Thyroid gland (tissue), 4 donors: ENCODE data around the gene ETV6. TPM values are rescaled to one million over a fixed set of nuclear protein-coding genes. Genes with fewer than 3 reads are reported as not detected.

ENCODE experiments used
- DNase-seq, 2 donors: peaks; one replicate each; pipeline ENCODE4 v3.0.0-alpha.2; 2019
- H3K27ac ChIP-seq, 3 donors: fragments of 200-600 bp; sonication (generic); 1 replicate in 2 of 3; 2 replicates in 1 of 3; pipeline ENCODE4 v1.5.1; 2016 to 2019; ENCODE audit warnings: mild to moderate bottlenecking in 1 of 3, moderate library complexity in 1 of 3
- H3K27me3 ChIP-seq: fragments of 200-600 bp; sonication (generic); one replicate; pipeline ENCODE4 v1.5.1; 2019
- H3K36me3 ChIP-seq, 2 donors: fragments of 200-600 bp; sonication (generic); one replicate each; pipeline ENCODE4 v1.5.1; 2016 to 2019
- H3K4me1 ChIP-seq, 2 donors: fragments of 200-600 bp; sonication (generic); one replicate each; pipeline ENCODE4 v1.5.1; 2017 to 2019
- H3K4me3 ChIP-seq, 3 donors: fragments of 200-600 bp; sonication (generic); replicated peaks in 1 of 3; 1 replicate in 2 of 3; 2 replicates in 1 of 3; pipeline ENCODE4 v1.5.1; 2016; ENCODE audit warnings: mild to moderate bottlenecking in 1 of 3
- H3K9me3 ChIP-seq: fragments of 200-600 bp; sonication (generic); one replicate; pipeline ENCODE4 v1.5.1; 2017
- POLR2A ChIP-seq, 2 donors: fragments of 450-650 bp; IDR thresholded peaks; one replicate each; pipeline ENCODE4 v1.6.1; 2017; ENCODE audit warnings: antibody characterized with exemption in 2 of 2, mild to moderate bottlenecking in 2 of 2, moderate library complexity in 1 of 2
- WGBS, 2 donors: methylation state at CpG; one replicate each; pipeline ENCODE4 v1.1.5; 2017; 5-methylcytosine and 5-hydroxymethylcytosine counted together
- intact Hi-C: fragments of 100-400 bp; cut with DNase I; formaldehyde crosslinking; loops from one replicate; pipeline ENCODE4 v1.15.1; 2023
- total RNA-seq, 4 donors: library from RNA; depleted of rRNA; stranded (reverse); fragments of >200 nt; gene quantifications; one replicate each; pipeline ENCODE4 v1.2.3, GENCODE V29; 2016
- TF ChIP-seq, protein P1 (sequence below), 6 experiments: fragments of 200-600 bp in 3 of 6; fragments of 450-650 bp in 3 of 6; sonication (generic) in 3 of 6; IDR thresholded peaks; one replicate each; pipeline ENCODE4 v1.5.1; 2016 to 2019; ENCODE audit warnings: antibody characterized with exemption in 6 of 6, mild to moderate bottlenecking in 2 of 6, inconsistent platforms in 1 of 6, moderate library complexity in 1 of 6

ETV6 gene
- total RNA-seq, 4 donors from 2014 or later = 16.6 to 35.6 (median 17.2) TPM

DNA sequence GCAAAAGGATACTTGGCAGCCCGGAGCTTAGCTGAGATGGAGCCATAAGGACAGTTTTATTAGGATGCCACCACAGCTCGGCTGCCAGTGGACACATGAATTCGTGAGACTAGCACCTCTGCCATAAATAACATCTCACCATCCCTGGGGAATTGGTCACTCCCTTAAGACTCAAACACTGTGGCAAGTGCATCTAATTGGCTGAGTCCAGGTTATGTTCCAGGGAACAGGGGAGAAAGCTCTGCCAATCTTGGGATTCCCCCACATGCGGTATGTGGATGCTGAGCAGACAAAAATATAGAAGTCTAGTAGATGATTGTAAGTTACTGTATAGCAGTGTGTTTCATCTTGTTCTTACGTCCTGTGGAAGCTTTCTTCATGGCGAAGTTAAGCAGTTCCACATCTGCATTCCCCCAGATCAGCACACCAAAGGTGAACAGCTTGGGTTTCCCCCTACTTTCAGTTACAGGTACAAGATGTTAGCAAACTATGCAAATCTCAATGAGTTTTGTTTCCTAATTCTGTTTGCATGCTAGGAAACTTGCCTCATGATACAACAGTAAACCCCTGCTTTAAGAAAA lies 131.1 kb downstream of the ETV6 start:
- Histone ChIP-seq H3K9me3 (no peaks in the 10 kb centered on the region), H3K27me3 (no peaks in the 10 kb centered on the region), H3K4me1 (peaks cover 9 to 13% of the 10 kb centered on the region in 2 donors), H3K4me3 (no peak overlapping the region), H3K27ac (no peak overlapping the region), H3K36me3 (no peaks in the 10 kb centered on the region)
- DNase-seq = no peak
- 91% methylated on average over 6 of the region's 6 CpGs for WGBS, 2 donors
- intact Hi-C loops = no loop called here
- TF ChIP-seq, protein P1, sequence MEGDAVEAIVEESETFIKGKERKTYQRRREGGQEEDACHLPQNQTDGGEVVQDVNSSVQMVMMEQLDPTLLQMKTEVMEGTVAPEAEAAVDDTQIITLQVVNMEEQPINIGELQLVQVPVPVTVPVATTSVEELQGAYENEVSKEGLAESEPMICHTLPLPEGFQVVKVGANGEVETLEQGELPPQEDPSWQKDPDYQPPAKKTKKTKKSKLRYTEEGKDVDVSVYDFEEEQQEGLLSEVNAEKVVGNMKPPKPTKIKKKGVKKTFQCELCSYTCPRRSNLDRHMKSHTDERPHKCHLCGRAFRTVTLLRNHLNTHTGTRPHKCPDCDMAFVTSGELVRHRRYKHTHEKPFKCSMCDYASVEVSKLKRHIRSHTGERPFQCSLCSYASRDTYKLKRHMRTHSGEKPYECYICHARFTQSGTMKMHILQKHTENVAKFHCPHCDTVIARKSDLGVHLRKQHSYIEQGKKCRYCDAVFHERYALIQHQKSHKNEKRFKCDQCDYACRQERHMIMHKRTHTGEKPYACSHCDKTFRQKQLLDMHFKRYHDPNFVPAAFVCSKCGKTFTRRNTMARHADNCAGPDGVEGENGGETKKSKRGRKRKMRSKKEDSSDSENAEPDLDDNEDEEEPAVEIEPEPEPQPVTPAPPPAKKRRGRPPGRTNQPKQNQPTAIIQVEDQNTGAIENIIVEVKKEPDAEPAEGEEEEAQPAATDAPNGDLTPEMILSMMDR (IDR thresholded peaks at IDR 0.05) = no peak
- no peak for TF ChIP-seq POLR2A (IDR thresholded peaks at IDR 0.05)

DNA sequence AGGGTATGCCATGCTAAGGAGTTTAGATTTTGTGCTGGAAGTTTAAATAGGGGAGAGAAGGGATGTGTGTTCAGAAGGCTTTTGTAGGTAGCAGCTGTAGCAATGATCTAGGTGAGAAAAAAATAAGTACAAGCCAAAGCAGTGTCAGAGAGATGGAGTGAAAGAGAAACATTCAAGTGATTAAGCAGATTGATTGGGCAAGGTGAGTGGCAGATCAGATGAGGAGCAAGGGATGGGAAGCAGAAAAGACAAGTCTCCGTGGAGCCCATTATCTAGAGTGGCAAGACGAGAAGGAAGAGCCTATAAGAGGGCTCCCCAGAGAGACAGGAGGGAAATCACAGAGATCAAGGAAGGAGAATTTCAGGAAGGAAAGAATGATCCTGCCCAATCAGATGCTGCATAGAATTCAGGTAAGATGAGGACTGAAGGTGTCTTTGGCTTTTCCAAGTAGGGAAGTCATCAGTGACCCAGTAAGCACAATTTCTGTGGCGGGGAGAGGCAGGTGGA lies 133.5 kb downstream of the ETV6 start:
- no peak overlapping the region for H3K27ac ChIP-seq
- intact Hi-C loops = no loop called here

DNA sequence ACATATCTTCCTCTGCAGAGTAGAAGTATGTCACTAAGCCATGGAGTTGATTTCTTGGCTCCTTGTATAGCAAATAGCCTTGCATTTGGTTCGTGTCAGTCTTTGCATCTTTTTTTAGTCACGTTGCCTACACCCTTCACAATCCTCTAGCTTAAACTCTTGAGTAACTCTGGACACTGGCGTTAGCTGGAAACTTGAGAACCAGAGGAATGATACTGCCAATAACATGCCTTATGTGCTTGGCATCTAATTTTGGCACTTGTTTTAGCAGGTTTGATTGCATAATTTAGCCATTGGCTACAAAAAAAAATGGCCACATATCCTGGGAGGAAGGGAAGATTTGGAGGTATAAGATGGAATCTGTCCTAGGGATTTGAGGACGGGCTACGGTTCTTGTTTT lies 136.2 kb downstream of the ETV6 start:
- H3K4me3 ChIP-seq = no peak overlapping the region
- no peaks in the 10 kb centered on the region for H3K36me3 ChIP-seq
- no peak for TF ChIP-seq POLR2A (IDR thresholded peaks at IDR 0.05)
- TF ChIP-seq, protein P1 (IDR thresholded peaks at IDR 0.05) = no peak
- no peaks in the 10 kb centered on the region for H3K27me3 ChIP-seq
- no peaks in the 10 kb centered on the region for H3K9me3 ChIP-seq
- peaks cover 4 to 7% of the 10 kb centered on the region in 2 donors for H3K4me1 ChIP-seq
- no peak overlapping the region for H3K27ac ChIP-seq
- DNase-seq = no peak
- intact Hi-C loops = no loop called here
- WGBS, 2 donors = 65 to 72% methylated on average over 5 of the region's 5 CpGs

More for the DNA sequence above, 133.5 kb downstream of the ETV6 start:
- H3K4me3 ChIP-seq = no peak overlapping the region
- H3K9me3 ChIP-seq = no peaks in the 10 kb centered on the region
- 93% methylated on average over 3 of the region's 3 CpGs for WGBS, 2 donors
- DNase-seq = no peak
- TF ChIP-seq POLR2A (IDR thresholded peaks at IDR 0.05) = no peak
- TF ChIP-seq, protein P1 (IDR thresholded peaks at IDR 0.05) = no peak
- no peaks in the 10 kb centered on the region for H3K36me3 ChIP-seq
- no peaks in the 10 kb centered on the region for H3K27me3 ChIP-seq
- H3K4me1 ChIP-seq = peaks cover 8 to 11% of the 10 kb centered on the region in 2 donors

DNA sequence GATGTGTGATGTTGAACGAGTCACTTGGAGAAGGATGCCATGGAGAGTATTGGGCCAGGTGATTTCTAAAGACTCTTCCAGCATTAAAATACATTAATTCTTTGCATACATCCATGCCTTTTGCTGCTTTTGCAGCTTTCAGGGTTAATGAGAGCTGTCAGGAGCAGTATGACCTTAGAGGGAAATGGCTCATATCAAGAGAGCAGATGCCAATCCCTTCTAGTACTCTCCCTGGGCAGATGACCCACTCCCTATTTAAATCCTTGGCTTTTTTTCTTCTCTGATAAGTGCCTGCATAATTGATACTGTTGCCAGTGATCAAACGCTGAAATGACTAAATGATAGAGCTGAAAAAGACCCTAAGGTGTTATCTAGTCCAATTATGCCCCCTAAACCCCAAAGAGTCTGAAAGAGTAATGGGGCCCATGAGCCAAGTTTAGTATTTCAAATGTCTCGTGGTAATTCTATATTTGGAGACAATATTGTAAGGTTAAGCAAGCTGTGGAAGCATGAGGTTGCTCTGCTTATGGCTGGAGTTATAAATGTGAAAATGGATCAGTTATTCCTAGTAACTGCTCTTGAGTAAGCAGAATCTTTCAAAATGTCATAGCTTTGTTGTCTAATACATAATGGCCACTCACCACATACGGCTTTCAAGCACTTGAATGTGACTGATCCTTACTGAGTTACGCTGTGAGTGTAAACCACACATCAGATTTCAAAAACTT lies 137.3 kb downstream of the ETV6 start:
- intact Hi-C loops = no loop called here
- TF ChIP-seq POLR2A (IDR thresholded peaks at IDR 0.05) = no peak
- TF ChIP-seq, protein P1 (IDR thresholded peaks at IDR 0.05) = no peak
- no peak for DNase-seq
- WGBS, 2 donors = 90 to 94% methylated on average over 5 of the region's 5 CpGs
- Histone ChIP-seq H3K4me1 (peaks cover 4 to 7% of the 10 kb centered on the region in 2 donors), H3K27me3 (no peaks in the 10 kb centered on the region), H3K4me3 (no peak overlapping the region), H3K36me3 (no peaks in the 10 kb centered on the region), H3K9me3 (no peaks in the 10 kb centered on the region), H3K27ac (no peak overlapping the region)

DNA sequence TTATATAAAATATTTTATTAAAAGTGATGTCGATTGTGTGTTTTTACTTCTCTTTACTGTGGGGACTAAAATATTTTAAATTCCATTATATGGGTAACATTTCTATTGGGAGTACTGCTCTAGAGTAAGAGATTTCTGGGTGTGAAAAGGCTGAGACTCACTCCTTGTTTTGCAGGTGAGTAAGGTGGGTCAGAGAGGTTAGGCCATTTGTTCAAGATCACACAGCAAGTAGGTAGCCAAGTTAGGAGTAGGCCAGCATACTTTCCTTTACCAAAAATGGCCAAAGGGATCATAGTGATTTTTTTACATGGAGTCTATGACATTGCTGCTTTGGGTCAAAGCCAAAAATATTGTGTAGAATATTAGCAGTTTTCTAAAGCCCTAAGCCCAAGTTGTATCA lies 138.0 kb downstream of the ETV6 start:
- no peak for DNase-seq
- WGBS, 2 donors = 97 to 98% methylated on average over 1 of the region's 1 CpG
- intact Hi-C loops = no loop called here
- TF ChIP-seq, protein P1 (IDR thresholded peaks at IDR 0.05) = no peak
- no peak for TF ChIP-seq POLR2A (IDR thresholded peaks at IDR 0.05)
- Histone ChIP-seq H3K27me3 (no peaks in the 10 kb centered on the region), H3K9me3 (no peaks in the 10 kb centered on the region), H3K27ac (no peak overlapping the region), H3K4me1 (peaks cover 4 to 7% of the 10 kb centered on the region in 2 donors), H3K4me3 (no peak overlapping the region), H3K36me3 (no peaks in the 10 kb centered on the region)
